Bronchial smooth muscle cell (primary cell): ENCODE results near the gene PSAT1. TPM values are rescaled to one million over a fixed set of nuclear protein-coding genes. Genes with fewer than 3 reads are reported as not detected.

ENCODE experiments used
- total RNA-seq: library from RNA; depleted of rRNA; stranded (reverse); fragments of >200 nt; gene quantifications from 2 replicates; pipeline ENCODE4 v1.2.1, GENCODE V29; 2014

PSAT1 gene
- 9.0 and 32.4 TPM in 2 replicates for total RNA-seq

DNA sequence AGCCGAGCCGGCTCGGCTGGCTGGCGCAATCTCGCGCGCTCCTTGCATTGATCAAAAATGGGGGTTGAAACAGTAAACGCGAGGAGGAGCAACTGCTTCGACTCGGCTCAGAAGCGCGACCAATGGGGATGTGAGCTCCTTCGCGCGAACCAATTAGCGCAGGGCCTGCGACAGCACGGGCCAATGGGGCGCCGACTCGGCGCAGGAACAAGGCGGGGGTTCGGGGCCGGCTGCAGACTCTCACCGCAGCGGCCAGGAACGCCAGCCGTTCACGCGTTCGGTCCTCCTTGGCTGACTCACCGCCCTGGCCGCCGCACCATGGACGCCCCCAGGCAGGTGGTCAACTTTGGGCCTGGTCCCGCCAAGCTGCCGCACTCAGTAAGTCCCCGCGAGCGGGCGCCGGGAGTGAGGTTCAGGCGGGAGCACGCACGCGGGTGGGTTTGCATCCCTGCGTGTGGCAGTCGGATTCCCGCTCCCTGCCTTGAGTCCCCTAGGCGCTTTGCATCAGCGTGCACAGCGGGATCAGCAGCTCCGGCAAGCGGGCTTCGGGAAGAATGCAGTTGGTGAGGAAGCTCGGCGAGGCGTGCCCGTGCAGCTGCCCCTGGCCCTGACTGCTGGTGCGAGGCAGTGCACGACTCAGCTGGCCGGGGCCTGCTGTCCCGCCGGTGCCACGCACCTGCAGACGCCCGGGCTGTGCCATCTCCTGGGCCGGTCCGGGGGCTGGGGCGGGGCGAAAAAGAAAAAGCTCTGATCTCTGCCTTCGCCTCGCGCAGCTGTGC, at the start of gene PSAT1:
Gene PSAT1 (plus strand): TSS at position 233 of the 779 bp plus-strand sequence. CDS start 86 bp downstream, at position 319.

Other genes starting within 250 kb of the PSAT1 start
- gene CEP78, start 61.0 kb upstream of the PSAT1 start, total RNA-seq = 3.4 and 5.4 TPM in 2 replicates